Spinal cord (tissue), 10 donors: ENCODE measurements around the gene PRAMEF8. TPM values are rescaled to one million over a fixed set of nuclear protein-coding genes. Genes with fewer than 3 reads are reported as not detected.
"Not testable (repeated sequence)": the region's sequence is repeated elsewhere in the genome, so short reads cannot be mapped to it uniquely, and the experiment has no call there.

ENCODE experiments used
- DNase-seq, 6 donors: peaks; one replicate each; pipeline versions ENCODE4 v3.0.0 to v3.0.0-alpha.2; 2013 to 2015; ENCODE audit warnings: low spot score in 6 of 6, low read depth in 4 of 6
- H3K27ac ChIP-seq: one replicate; pipeline ENCODE4 v1.5.1; 2013; ENCODE audit warnings: low read depth, low read length, control low read depth
- H3K27me3 ChIP-seq: one replicate; pipeline ENCODE4 v1.6.1; 2013; ENCODE audit warnings: low read length; ENCODE audit not compliant: control insufficient read depth, insufficient read depth
- H3K36me3 ChIP-seq: one replicate; pipeline ENCODE4 v1.6.1; 2013; ENCODE audit warnings: low read length; ENCODE audit not compliant: control insufficient read depth, insufficient read depth
- H3K4me1 ChIP-seq: one replicate; pipeline ENCODE4 v1.6.1; 2013; ENCODE audit warnings: low read length; ENCODE audit not compliant: control insufficient read depth, insufficient read depth
- H3K4me3 ChIP-seq: one replicate; pipeline ENCODE4 v1.5.1; 2013; ENCODE audit warnings: low read depth, low read length, control low read depth
- H3K9me3 ChIP-seq: one replicate; pipeline ENCODE4 v1.6.1; 2013; ENCODE audit warnings: low read length; ENCODE audit not compliant: control insufficient read depth, insufficient read depth
- WGBS: methylation state at CpG from one replicate; pipeline ENCODE4 v1.1.5; 2013; ENCODE audit warnings: missing lambda C conversion rate; ENCODE audit not compliant: insufficient coverage; 5-methylcytosine and 5-hydroxymethylcytosine counted together
- polyA plus RNA-seq, 2 donors: library from polyadenylated mRNA; unstranded; fragments of 120-200 nt; gene quantifications; one replicate each; pipeline ENCODE4 v1.2.1, GENCODE V29; 2013; ENCODE audit not compliant: insufficient read length in 2 of 2
- total RNA-seq, 2 donors: library from RNA; depleted of rRNA in 1 of 2; stranded (reverse); fragments of 120-200 nt in 1 of 2; fragments of >200 nt in 1 of 2; gene quantifications; one replicate each; pipeline versions ENCODE4 v1.2.3 to v1.2.4, GENCODE V29; 2013 to 2014
- donor health status: healthy.

Gene PRAMEF8
- total and polyA plus RNA-seq, 4 donors: not detected

- not testable (repeated sequence) for H3K4me3 ChIP-seq, H3K4me1 ChIP-seq, H3K27me3 ChIP-seq, H3K9me3 ChIP-seq, H3K36me3 ChIP-seq, H3K27ac ChIP-seq, DNase-seq
- no CpG with 5 or more reads among the region's 5 CpGs for whole genome bisulfite sequencing
Observed at GRCh38 chr1:13253898-13254297, 31.0 kb downstream of the PRAMEF8 start, which contains the start of gene PRAMEF5. PRAMEF5 (plus strand) TSS chr1:13254198; CDS start chr1:13259269, 5,071 bp downstream.

- not testable (repeated sequence) for H3K36me3 ChIP-seq, H3K27ac ChIP-seq, H3K27me3 ChIP-seq, H3K9me3 ChIP-seq, H3K4me1 ChIP-seq, H3K4me3 ChIP-seq, DNase-seq
- 95% methylated on average over 3 of the region's 7 CpGs for WGBS
Observed at GRCh38 chr1:13247122-13247521, 37.8 kb downstream of the PRAMEF8 start.

GRCh38 chr1:13246554-13246871, 38.4 kb downstream of the PRAMEF8 start:
- DNase-seq, H3K27ac ChIP-seq, H3K9me3 ChIP-seq, H3K27me3 ChIP-seq, H3K4me1 ChIP-seq, H3K4me3 ChIP-seq, H3K36me3 ChIP-seq: not testable (repeated sequence)
- WGBS: 79% methylated on average over 2 of the region's 2 CpGs

- H3K27ac ChIP-seq, H3K4me3 ChIP-seq, H3K4me1 ChIP-seq, H3K9me3 ChIP-seq, DNase-seq, H3K27me3 ChIP-seq, H3K36me3 ChIP-seq: not testable (repeated sequence)
- 71% methylated on average over 5 of the region's 5 CpGs for WGBS
Observed at GRCh38 chr1:13245841-13246553, 38.9 kb downstream of the PRAMEF8 start.

- H3K4me1 ChIP-seq, H3K27me3 ChIP-seq, DNase-seq, H3K4me3 ChIP-seq, H3K36me3 ChIP-seq, H3K9me3 ChIP-seq, H3K27ac ChIP-seq: not testable (repeated sequence)
- 85% methylated on average over 4 of the region's 9 CpGs for WGBS
Observed at GRCh38 chr1:13243536-13244263, 41.2 kb downstream of the PRAMEF8 start.

GRCh38 chr1:13239633-13240032, 45.3 kb downstream of the PRAMEF8 start:
- H3K9me3 ChIP-seq, H3K27me3 ChIP-seq: not testable (repeated sequence)

GRCh38 chr1:13237572-13237971, 47.4 kb downstream of the PRAMEF8 start:
- not testable (repeated sequence) for H3K4me1 ChIP-seq, H3K27ac ChIP-seq, H3K4me3 ChIP-seq, H3K27me3 ChIP-seq, H3K9me3 ChIP-seq, H3K36me3 ChIP-seq, DNase-seq
- 90% methylated on average over 3 of the region's 4 CpGs for WGBS

More at GRCh38 chr1:13239633-13240032, 45.3 kb downstream of the PRAMEF8 start:
- H3K27ac ChIP-seq, H3K4me1 ChIP-seq, H3K4me3 ChIP-seq, DNase-seq, H3K36me3 ChIP-seq: not testable (repeated sequence)
- WGBS: 78% methylated on average over 4 of the region's 4 CpGs

GRCh38 chr1:13234057-13234456, 50.9 kb downstream of the PRAMEF8 start:
- not testable (repeated sequence) for H3K36me3 ChIP-seq, H3K4me3 ChIP-seq, H3K4me1 ChIP-seq, H3K27ac ChIP-seq, H3K27me3 ChIP-seq, DNase-seq, H3K9me3 ChIP-seq
- 75% methylated on average over 1 of the region's 1 CpG for WGBS

GRCh38 chr1:13232056-13232455, 52.9 kb downstream of the PRAMEF8 start:
- H3K36me3 ChIP-seq, H3K9me3 ChIP-seq, H3K27ac ChIP-seq, H3K4me3 ChIP-seq, H3K4me1 ChIP-seq, H3K27me3 ChIP-seq, DNase-seq: not testable (repeated sequence)
- WGBS: no CpG with 5 or more reads among the region's 2 CpGs
